ENCODE data around the gene RASAL2. TPM values are rescaled to one million over a fixed set of nuclear protein-coding genes. Genes with fewer than 3 reads are reported as not detected.
A peak's percentile ranks its signal among the peaks of the same experiment; 100 is the strongest.
"Not testable (repeated sequence)": the region's sequence is repeated elsewhere in the genome, so short reads cannot be mapped to it uniquely, and the experiment has no call there.

Gene RASAL2
- total RNA-seq, 1 donor from 2014 or later, result 44.2 TPM

DNA sequence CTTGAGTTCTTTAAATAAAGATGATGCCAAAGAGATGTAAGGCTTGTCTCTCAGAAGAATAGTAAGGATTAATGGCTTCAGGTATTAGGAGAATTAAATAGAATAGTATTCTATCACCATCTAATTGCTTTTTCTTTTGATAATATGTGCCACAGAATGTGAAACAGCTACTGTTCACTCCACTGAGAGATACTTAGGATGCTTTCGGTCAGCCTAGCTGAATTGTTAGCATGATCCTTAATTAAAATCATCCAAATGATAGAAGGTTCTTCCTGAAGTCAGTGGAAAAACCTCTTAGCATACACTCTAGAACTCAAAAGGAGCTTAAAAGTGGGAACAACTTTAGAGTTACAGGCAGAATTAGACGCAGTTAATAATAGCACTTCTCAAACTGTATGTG, 97.0 kb downstream of the RASAL2 start:
- FAIRE-seq, result no peak
- Mint-ChIP-seq H3K4me1 (ENCODE audit: low read depth, unreplicated experiment) (peaks cover 42% of the 10 kb centered on the region), H3K27me3 (ENCODE audit: low read depth, unreplicated experiment) (no peaks in the 10 kb centered on the region), H3K4me3 (ENCODE audit: unreplicated experiment) (no peak overlapping the region), H3K36me3 (ENCODE audit: low read depth, unreplicated experiment) (no peaks in the 10 kb centered on the region), H3K9me3 (ENCODE audit: unreplicated experiment) (no peaks in the 10 kb centered on the region), H3K27ac (ENCODE audit: unreplicated experiment) (no peak overlapping the region)
- Histone ChIP-seq H4K20me1 (ENCODE audit: insufficient read depth, low read length) (peaks cover 6% of the 10 kb centered on the region), H3K4me3 (ENCODE audit: insufficient read depth, low read depth, low read length) (no peak overlapping the region), H3K27ac (ENCODE audit: low read depth, low read length) (no peak overlapping the region), H3K4me2 (ENCODE audit: low read length) (no peak overlapping the region), H3K36me3 (ENCODE audit: insufficient read depth, low read length) (no peaks in the 10 kb centered on the region), H3K4me1 (ENCODE audit: insufficient read depth, low read length) (peaks cover 8% of the 10 kb centered on the region), H3K9ac (ENCODE audit: low read length) (no peak overlapping the region), H3K79me2 (ENCODE audit: insufficient read depth, low read length) (peaks cover 73% of the 10 kb centered on the region), H3K27me3 (ENCODE audit: insufficient read depth, low read length) (no peaks in the 10 kb centered on the region), H2AFZ (ENCODE audit: low read depth, low read length) (no peak overlapping the region), H3K9me3 (ENCODE audit: insufficient read depth, low read depth, low read length) (no peaks in the 10 kb centered on the region)
- no peak for DNase-seq (ENCODE audit: low read depth)
- no peak for TF ChIP-seq EZH2 (IDR thresholded peaks at IDR 0.05; ENCODE audit: insufficient read depth, low read length)
- TF ChIP-seq, protein P1, sequence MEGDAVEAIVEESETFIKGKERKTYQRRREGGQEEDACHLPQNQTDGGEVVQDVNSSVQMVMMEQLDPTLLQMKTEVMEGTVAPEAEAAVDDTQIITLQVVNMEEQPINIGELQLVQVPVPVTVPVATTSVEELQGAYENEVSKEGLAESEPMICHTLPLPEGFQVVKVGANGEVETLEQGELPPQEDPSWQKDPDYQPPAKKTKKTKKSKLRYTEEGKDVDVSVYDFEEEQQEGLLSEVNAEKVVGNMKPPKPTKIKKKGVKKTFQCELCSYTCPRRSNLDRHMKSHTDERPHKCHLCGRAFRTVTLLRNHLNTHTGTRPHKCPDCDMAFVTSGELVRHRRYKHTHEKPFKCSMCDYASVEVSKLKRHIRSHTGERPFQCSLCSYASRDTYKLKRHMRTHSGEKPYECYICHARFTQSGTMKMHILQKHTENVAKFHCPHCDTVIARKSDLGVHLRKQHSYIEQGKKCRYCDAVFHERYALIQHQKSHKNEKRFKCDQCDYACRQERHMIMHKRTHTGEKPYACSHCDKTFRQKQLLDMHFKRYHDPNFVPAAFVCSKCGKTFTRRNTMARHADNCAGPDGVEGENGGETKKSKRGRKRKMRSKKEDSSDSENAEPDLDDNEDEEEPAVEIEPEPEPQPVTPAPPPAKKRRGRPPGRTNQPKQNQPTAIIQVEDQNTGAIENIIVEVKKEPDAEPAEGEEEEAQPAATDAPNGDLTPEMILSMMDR (IDR thresholded peaks at IDR 0.05; ENCODE audit: insufficient read depth, low read depth, low read length), result no peak

DNA sequence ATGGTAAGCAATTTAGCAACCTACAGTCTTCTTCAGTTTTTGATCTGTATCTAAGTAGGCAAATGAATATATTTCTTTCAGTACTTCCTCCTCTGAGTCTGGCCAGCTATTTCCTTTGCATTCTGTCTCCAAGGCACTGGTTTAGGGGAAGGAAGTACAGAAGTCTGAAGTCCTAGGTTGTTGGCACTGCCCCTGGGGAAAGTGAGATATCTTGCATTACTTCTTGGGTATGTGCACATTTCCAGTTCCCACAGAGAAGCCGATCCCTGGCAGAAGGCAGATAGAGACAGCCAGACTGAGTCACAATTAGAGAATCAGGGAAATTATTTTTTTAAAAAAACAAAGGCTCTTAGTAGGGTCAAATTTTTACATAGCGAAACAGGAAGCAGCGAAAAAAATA, 98.8 kb downstream of the RASAL2 start:
- H3K4me1 ChIP-seq (ENCODE audit: insufficient read depth, low read length), result peaks cover 8% of the 10 kb centered on the region
- peak overlapping the region; percentile 23 for H3K27ac Mint-ChIP-seq (ENCODE audit: unreplicated experiment)
- TF ChIP-seq, protein P1 (IDR thresholded peaks at IDR 0.05; ENCODE audit: insufficient read depth, low read depth, low read length), result no peak
- TF ChIP-seq EZH2 (IDR thresholded peaks at IDR 0.05; ENCODE audit: insufficient read depth, low read length), result no peak
- H3K4me2 ChIP-seq (ENCODE audit: low read length), result peak overlapping the region; percentile 58
- peaks cover 6% of the 10 kb centered on the region for H4K20me1 ChIP-seq (ENCODE audit: insufficient read depth, low read length)
- H3K9me3 Mint-ChIP-seq (ENCODE audit: unreplicated experiment), result no peaks in the 10 kb centered on the region
- H3K4me1 Mint-ChIP-seq (ENCODE audit: low read depth, unreplicated experiment), result peaks cover 45% of the 10 kb centered on the region
- H3K4me3 ChIP-seq (ENCODE audit: insufficient read depth, low read depth, low read length), result no peak overlapping the region
- no peak overlapping the region for H2AFZ ChIP-seq (ENCODE audit: low read depth, low read length)
- DNase-seq (ENCODE audit: low read depth) (peak; percentile 82), FAIRE-seq (no peak)
- no peaks in the 10 kb centered on the region for H3K27me3 Mint-ChIP-seq (ENCODE audit: low read depth, unreplicated experiment)
- H3K4me3 Mint-ChIP-seq (ENCODE audit: unreplicated experiment), result no peak overlapping the region
- no peaks in the 10 kb centered on the region for H3K9me3 ChIP-seq (ENCODE audit: insufficient read depth, low read depth, low read length)
- H3K79me2 ChIP-seq (ENCODE audit: insufficient read depth, low read length), result peaks cover 60% of the 10 kb centered on the region
- no peaks in the 10 kb centered on the region for H3K36me3 ChIP-seq (ENCODE audit: insufficient read depth, low read length)
- H3K27me3 ChIP-seq (ENCODE audit: insufficient read depth, low read length), result no peaks in the 10 kb centered on the region
- no peaks in the 10 kb centered on the region for H3K36me3 Mint-ChIP-seq (ENCODE audit: low read depth, unreplicated experiment)
- H3K27ac ChIP-seq (ENCODE audit: low read depth, low read length), result peak overlapping the region; percentile 43
- peak overlapping the region; percentile 38 for H3K9ac ChIP-seq (ENCODE audit: low read length)

DNA sequence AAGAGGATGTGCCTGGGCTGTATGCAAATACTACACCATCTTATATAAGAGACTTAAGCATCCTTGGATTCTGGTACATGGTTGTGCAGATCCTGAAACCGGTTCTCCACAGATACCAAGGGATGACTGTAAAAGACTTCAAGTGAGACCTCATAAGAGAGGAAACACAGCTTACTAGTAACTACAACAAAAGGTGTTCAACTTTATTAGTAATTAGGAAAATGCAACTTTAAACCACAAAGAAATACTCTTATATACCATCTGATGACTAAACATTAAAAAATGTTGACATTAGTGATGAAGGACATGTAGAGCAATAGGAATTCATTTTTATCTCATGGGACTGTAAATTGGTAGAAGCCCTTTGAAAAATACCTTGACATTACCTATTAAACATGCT, 102.7 kb downstream of the RASAL2 start:
- H3K4me3 Mint-ChIP-seq (ENCODE audit: unreplicated experiment), result no peak overlapping the region

DNA sequence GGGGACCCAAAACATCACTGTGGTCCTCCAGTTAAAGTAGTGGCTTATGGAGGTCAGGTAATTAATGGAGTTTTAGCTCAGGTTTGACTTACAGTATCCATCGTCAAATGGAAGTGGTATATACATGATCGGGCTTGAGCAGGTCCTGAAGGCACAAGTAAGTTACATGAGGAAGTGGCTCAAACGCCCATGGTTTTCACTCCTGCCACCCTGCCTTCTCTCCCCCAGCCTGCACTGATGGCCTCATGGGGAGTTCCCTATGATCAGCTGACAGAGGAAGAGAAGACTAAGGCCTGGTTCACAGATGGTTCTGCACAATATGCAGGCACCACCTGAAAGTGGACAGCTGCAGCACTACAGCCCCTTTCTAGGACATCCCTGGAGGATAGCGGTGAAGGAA, 108.2 kb downstream of the RASAL2 start:
- not testable (repeated sequence) for H3K9ac ChIP-seq (ENCODE audit: low read length); H3K27me3 ChIP-seq (ENCODE audit: insufficient read depth, low read length); H4K20me1 ChIP-seq (ENCODE audit: insufficient read depth, low read length); H3K4me2 ChIP-seq (ENCODE audit: low read length); H3K27ac Mint-ChIP-seq (ENCODE audit: unreplicated experiment); H3K4me1 Mint-ChIP-seq (ENCODE audit: low read depth, unreplicated experiment); DNase-seq (ENCODE audit: low read depth); H2AFZ ChIP-seq (ENCODE audit: low read depth, low read length); H3K4me3 Mint-ChIP-seq (ENCODE audit: unreplicated experiment); H3K27ac ChIP-seq (ENCODE audit: low read depth, low read length); H3K4me1 ChIP-seq (ENCODE audit: insufficient read depth, low read length); H3K27me3 Mint-ChIP-seq (ENCODE audit: low read depth, unreplicated experiment); H3K36me3 ChIP-seq (ENCODE audit: insufficient read depth, low read length); H3K9me3 Mint-ChIP-seq (ENCODE audit: unreplicated experiment); FAIRE-seq; H3K4me3 ChIP-seq (ENCODE audit: insufficient read depth, low read depth, low read length); H3K9me3 ChIP-seq (ENCODE audit: insufficient read depth, low read depth, low read length)
- H3K36me3 Mint-ChIP-seq (ENCODE audit: low read depth, unreplicated experiment), result peaks cover 31% of the 10 kb centered on the region
- H3K79me2 ChIP-seq (ENCODE audit: insufficient read depth, low read length), result peaks cover 35% of the 10 kb centered on the region

More for the DNA sequence above, 102.7 kb downstream of the RASAL2 start:
- Histone ChIP-seq H3K27me3 (ENCODE audit: insufficient read depth, low read length) (no peaks in the 10 kb centered on the region), H3K27ac (ENCODE audit: low read depth, low read length) (no peak overlapping the region), H3K36me3 (ENCODE audit: insufficient read depth, low read length) (no peaks in the 10 kb centered on the region), H4K20me1 (ENCODE audit: insufficient read depth, low read length) (no peaks in the 10 kb centered on the region), H3K79me2 (ENCODE audit: insufficient read depth, low read length) (peaks cover 45% of the 10 kb centered on the region), H3K4me2 (ENCODE audit: low read length) (no peak overlapping the region), H3K4me1 (ENCODE audit: insufficient read depth, low read length) (peaks cover 8% of the 10 kb centered on the region), H3K9ac (ENCODE audit: low read length) (no peak overlapping the region), H2AFZ (ENCODE audit: low read depth, low read length) (no peak overlapping the region), H3K4me3 (ENCODE audit: insufficient read depth, low read depth, low read length) (no peak overlapping the region), H3K9me3 (ENCODE audit: insufficient read depth, low read depth, low read length) (peaks cover 4% of the 10 kb centered on the region)
- Mint-ChIP-seq H3K36me3 (ENCODE audit: low read depth, unreplicated experiment) (peaks cover 16% of the 10 kb centered on the region), H3K4me1 (ENCODE audit: low read depth, unreplicated experiment) (peaks cover 24% of the 10 kb centered on the region), H3K27ac (ENCODE audit: unreplicated experiment) (no peak overlapping the region), H3K9me3 (ENCODE audit: unreplicated experiment) (peaks cover 10% of the 10 kb centered on the region), H3K27me3 (ENCODE audit: low read depth, unreplicated experiment) (no peaks in the 10 kb centered on the region)
- no peak for FAIRE-seq
- no peak for TF ChIP-seq EZH2 (IDR thresholded peaks at IDR 0.05; ENCODE audit: insufficient read depth, low read length)
- peak; percentile 31 for DNase-seq (ENCODE audit: low read depth)

DNA sequence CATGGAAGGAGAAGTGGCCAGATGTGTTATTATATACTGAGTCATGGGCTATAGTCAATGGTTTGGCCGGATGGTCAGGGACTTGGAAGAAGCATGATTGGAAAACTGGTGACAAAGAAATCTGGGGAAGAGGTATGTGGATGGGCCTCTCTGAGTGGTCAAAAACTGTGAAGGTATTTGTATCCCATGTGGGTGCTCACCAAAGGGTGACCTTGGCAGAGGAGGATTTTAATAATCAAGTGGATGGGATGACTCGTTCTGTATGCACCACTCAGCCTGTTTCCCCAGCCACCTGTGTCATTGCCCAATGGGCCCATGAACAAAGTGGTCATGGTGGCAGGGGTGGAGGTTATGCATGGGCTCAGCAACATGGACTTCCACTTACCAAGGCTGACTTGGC, 108.6 kb downstream of the RASAL2 start:
- not testable (repeated sequence) for FAIRE-seq; H3K4me3 ChIP-seq (ENCODE audit: insufficient read depth, low read depth, low read length); H3K4me1 Mint-ChIP-seq (ENCODE audit: low read depth, unreplicated experiment); H3K27ac Mint-ChIP-seq (ENCODE audit: unreplicated experiment); H3K27me3 ChIP-seq (ENCODE audit: insufficient read depth, low read length); H4K20me1 ChIP-seq (ENCODE audit: insufficient read depth, low read length); H3K27ac ChIP-seq (ENCODE audit: low read depth, low read length); H3K9ac ChIP-seq (ENCODE audit: low read length); DNase-seq (ENCODE audit: low read depth); H3K9me3 Mint-ChIP-seq (ENCODE audit: unreplicated experiment); H3K4me2 ChIP-seq (ENCODE audit: low read length); H3K9me3 ChIP-seq (ENCODE audit: insufficient read depth, low read depth, low read length); H2AFZ ChIP-seq (ENCODE audit: low read depth, low read length); H3K4me3 Mint-ChIP-seq (ENCODE audit: unreplicated experiment); H3K27me3 Mint-ChIP-seq (ENCODE audit: low read depth, unreplicated experiment); H3K4me1 ChIP-seq (ENCODE audit: insufficient read depth, low read length); H3K36me3 ChIP-seq (ENCODE audit: insufficient read depth, low read length)
- peaks cover 31% of the 10 kb centered on the region for H3K36me3 Mint-ChIP-seq (ENCODE audit: low read depth, unreplicated experiment)
- H3K79me2 ChIP-seq (ENCODE audit: insufficient read depth, low read length), result peaks cover 35% of the 10 kb centered on the region
